Keratinocyte (primary cell): ENCODE measurements around the gene L3MBTL3. TPM values are rescaled to one million over a fixed set of nuclear protein-coding genes. Genes with fewer than 3 reads are reported as not detected.

Experiments used
- DNase-seq: peaks from one replicate; pipeline ENCODE4 v3.0.0-alpha.2; 2011; ENCODE audit warnings: low read depth, missing footprints, low spot score
- FAIRE-seq: peaks from 2 replicates; lab custom pipeline; 2011; peaks lifted over from hg19 to GRCh38; lab: Jason Lieb, UNC
- H2AFZ ChIP-seq: 2 replicates; pipeline ENCODE4 v1.6.0; 2012; ENCODE audit warnings: low read length, control low read depth, inconsistent platforms; ENCODE audit not compliant: control insufficient read depth
- H3K27ac ChIP-seq: 2 replicates; pipeline ENCODE4 v1.5.1; 2011; ENCODE audit warnings: low read length; ENCODE audit not compliant: control insufficient read depth, insufficient read depth
- H3K27me3 ChIP-seq: 3 replicates; pipeline ENCODE4 v1.6.0; 2011; ENCODE audit warnings: low read length; ENCODE audit not compliant: control insufficient read depth, insufficient read depth; ENCODE audit errors: extremely low read depth
- H3K36me3 ChIP-seq, 2 experiments: 2 replicates in 1 of 2; 3 replicates in 1 of 2; pipeline ENCODE4 v1.5.1; 2011; ENCODE audit warnings: low read length in 2 of 2, mild to moderate bottlenecking in 1 of 2; ENCODE audit not compliant: control insufficient read depth in 2 of 2, insufficient read depth in 2 of 2; ENCODE audit errors: extremely low read depth in 1 of 2
- H3K4me1 ChIP-seq: 3 replicates; pipeline ENCODE4 v1.5.1; 2011; ENCODE audit warnings: low read length; ENCODE audit not compliant: control insufficient read depth, insufficient read depth; ENCODE audit errors: extremely low read depth
- H3K4me2 ChIP-seq: 3 replicates; pipeline ENCODE4 v1.6.0; 2011; ENCODE audit warnings: low read depth, low read length; ENCODE audit not compliant: control insufficient read depth, insufficient read depth; ENCODE audit errors: extremely low read depth
- H3K4me3 ChIP-seq, 3 experiments: fragments of 200-600 bp in 1 of 3; sonication (generic) in 1 of 3; 2 replicates in 2 of 3; 3 replicates in 1 of 3; pipeline ENCODE4 v1.5.1; 2011 to 2016; ENCODE audit warnings: low read length in 3 of 3, mild to moderate bottlenecking in 3 of 3, control low read depth in 2 of 3, inconsistent platforms in 1 of 3, low read depth in 1 of 3, mixed read lengths in 1 of 3, mixed run types in 1 of 3, moderate library complexity in 1 of 3; ENCODE audit not compliant: control insufficient read depth in 2 of 3, insufficient read depth in 2 of 3; ENCODE audit errors: extremely low read depth in 1 of 3
- H3K79me2 ChIP-seq: 2 replicates; pipeline ENCODE4 v1.6.0; 2012; ENCODE audit warnings: low read length; ENCODE audit not compliant: control insufficient read depth, insufficient read depth
- H3K9ac ChIP-seq: 3 replicates; pipeline ENCODE4 v1.6.0; 2011; ENCODE audit warnings: low read length; ENCODE audit not compliant: control insufficient read depth, insufficient read depth; ENCODE audit errors: extremely low read depth
- H3K9me1 ChIP-seq: 3 replicates; pipeline ENCODE4 v1.6.0; 2011; ENCODE audit warnings: low read length; ENCODE audit not compliant: control insufficient read depth, insufficient read depth; ENCODE audit errors: extremely low read depth
- H3K9me3 ChIP-seq: 2 replicates; pipeline ENCODE4 v1.5.1; 2012; ENCODE audit warnings: low read depth, low read length; ENCODE audit not compliant: control insufficient read depth
- H4K20me1 ChIP-seq: 3 replicates; pipeline ENCODE4 v1.6.0; 2011; ENCODE audit warnings: low read length; ENCODE audit not compliant: control insufficient read depth, insufficient read depth; ENCODE audit errors: extremely low read depth
- EZH2 ChIP-seq: IDR thresholded peaks from one replicate; pipeline ENCODE4 v1.6.1; 2012; ENCODE audit warnings: inconsistent platforms, mild to moderate bottlenecking, low read length, moderate library complexity
- dilution Hi-C: fragments of 300-500 bp; cut with MboI; formaldehyde crosslinking; loops from one replicate; pipeline ENCODE4 v1.7.0; 2020; ENCODE audit warnings: low sequenced_read_pairs; ENCODE audit not compliant: extremely low pct_ligation_motif_present
- polyA plus RNA-seq, 5 experiments: library from polyadenylated mRNA; depleted of rRNA in 3 of 5; stranded (reverse) in 3 of 5; stranded (forward) in 1 of 5; unstranded in 1 of 5; fragments of >200 nt; gene quantifications; 1 replicate in 1 of 5; 2 replicates in 3 of 5; 3 replicates in 1 of 5; pipeline versions ENCODE4 v1.2.1 to v1.2.3, GENCODE V29; 2011 to 2012; ENCODE audit warnings: missing spikeins in 2 of 5, low read depth in 1 of 5, low replicate concordance in 1 of 5
- TF ChIP-seq, protein P1 (sequence below), 3 experiments: IDR thresholded peaks in 1 of 3; conservative IDR thresholded peaks in 1 of 3; optimal IDR thresholded peaks in 1 of 3; 2 replicates in 2 of 3; 3 replicates in 1 of 3; pipeline versions ENCODE3 to v1.5.1; 2011; ENCODE audit warnings: low read length in 3 of 3, mild to moderate bottlenecking in 3 of 3, moderate library complexity in 2 of 3, control low read depth in 1 of 3, inconsistent platforms in 1 of 3; ENCODE audit not compliant: insufficient read depth in 2 of 3; ENCODE audit errors: extremely low read depth in 1 of 3

The L3MBTL3 gene
- polyA plus RNA-seq, 1 donor (not counting 4 experiments of a cell fraction or from before 2014, with no cell fraction given): 16.6 TPM

DNA sequence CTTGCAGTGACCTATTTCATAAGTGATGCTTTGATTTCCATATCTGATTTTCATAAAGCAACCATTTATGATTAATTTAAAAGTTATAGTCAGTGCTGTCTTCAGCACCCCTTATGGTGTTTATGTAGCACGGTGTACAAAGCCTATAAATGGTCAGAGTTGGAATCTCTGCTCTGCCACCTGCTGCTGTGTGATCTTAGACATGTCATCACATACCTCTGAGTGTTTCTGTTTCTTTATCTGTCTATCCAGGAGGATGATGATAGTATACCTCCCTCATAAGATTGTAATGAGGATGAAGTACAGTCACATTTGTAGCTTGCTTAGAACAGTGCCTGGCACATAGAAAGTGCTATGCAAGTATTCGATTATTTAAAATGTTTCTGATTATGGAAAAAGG is 103.9 kb downstream of the L3MBTL3 start:
- no peak for FAIRE-seq
- dilution Hi-C loops: no loop called here
- no peaks in the 10 kb centered on the region for H3K9me1 ChIP-seq
- H2AFZ ChIP-seq: no peak overlapping the region
- H3K36me3 ChIP-seq: no peaks in the 10 kb centered on the region
- H3K4me2 ChIP-seq: no peak overlapping the region
- no peaks in the 10 kb centered on the region for H3K79me2 ChIP-seq
- no peaks in the 10 kb centered on the region for H3K4me1 ChIP-seq
- no peak for TF ChIP-seq EZH2
- TF ChIP-seq, protein P1, sequence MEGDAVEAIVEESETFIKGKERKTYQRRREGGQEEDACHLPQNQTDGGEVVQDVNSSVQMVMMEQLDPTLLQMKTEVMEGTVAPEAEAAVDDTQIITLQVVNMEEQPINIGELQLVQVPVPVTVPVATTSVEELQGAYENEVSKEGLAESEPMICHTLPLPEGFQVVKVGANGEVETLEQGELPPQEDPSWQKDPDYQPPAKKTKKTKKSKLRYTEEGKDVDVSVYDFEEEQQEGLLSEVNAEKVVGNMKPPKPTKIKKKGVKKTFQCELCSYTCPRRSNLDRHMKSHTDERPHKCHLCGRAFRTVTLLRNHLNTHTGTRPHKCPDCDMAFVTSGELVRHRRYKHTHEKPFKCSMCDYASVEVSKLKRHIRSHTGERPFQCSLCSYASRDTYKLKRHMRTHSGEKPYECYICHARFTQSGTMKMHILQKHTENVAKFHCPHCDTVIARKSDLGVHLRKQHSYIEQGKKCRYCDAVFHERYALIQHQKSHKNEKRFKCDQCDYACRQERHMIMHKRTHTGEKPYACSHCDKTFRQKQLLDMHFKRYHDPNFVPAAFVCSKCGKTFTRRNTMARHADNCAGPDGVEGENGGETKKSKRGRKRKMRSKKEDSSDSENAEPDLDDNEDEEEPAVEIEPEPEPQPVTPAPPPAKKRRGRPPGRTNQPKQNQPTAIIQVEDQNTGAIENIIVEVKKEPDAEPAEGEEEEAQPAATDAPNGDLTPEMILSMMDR (optimal IDR thresholded peaks at IDR 0.05 in 1 of 3, IDR thresholded peaks at IDR 0.05 in 1 of 3, conservative IDR thresholded peaks at IDR 0.05 in 1 of 3; ENCODE audit: extremely low read depth in 1 of 3, insufficient read depth in 2 of 3, low read length in 3 of 3): no peak
- no peak overlapping the region for H3K4me3 ChIP-seq
- H4K20me1 ChIP-seq: no peaks in the 10 kb centered on the region
- no peak overlapping the region for H3K9ac ChIP-seq
- no peak overlapping the region for H3K27ac ChIP-seq
- H3K27me3 ChIP-seq: no peaks in the 10 kb centered on the region
- H3K9me3 ChIP-seq: no peaks in the 10 kb centered on the region
- DNase-seq: no peak

DNA sequence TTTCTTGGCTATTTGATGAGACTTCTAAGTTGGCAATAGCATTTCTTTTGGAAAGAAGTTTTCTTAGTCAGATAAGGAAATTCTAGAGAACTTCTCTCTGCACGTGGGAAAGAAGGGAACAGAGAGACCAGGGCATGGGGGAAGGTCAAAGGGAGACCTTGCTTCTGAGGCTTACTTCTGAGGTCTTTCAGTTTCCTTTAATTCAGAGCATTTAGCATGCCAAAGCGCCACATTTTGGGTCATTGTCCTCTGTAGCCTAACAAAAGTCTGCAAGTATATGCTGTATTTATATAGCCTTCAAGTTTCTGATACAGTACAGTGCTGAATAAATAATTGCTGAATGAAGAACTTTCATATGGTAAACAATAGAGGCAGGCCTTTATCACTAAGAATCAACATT is 108.8 kb downstream of the L3MBTL3 start:
- H3K27me3 ChIP-seq: no peaks in the 10 kb centered on the region
- no peak overlapping the region for H2AFZ ChIP-seq
- H3K27ac ChIP-seq: no peak overlapping the region
- H3K9ac ChIP-seq: no peak overlapping the region
- no peak overlapping the region for H3K4me2 ChIP-seq
- H3K9me1 ChIP-seq: peaks cover 2% of the 10 kb centered on the region
- H3K36me3 ChIP-seq: no peaks in the 10 kb centered on the region
- H3K9me3 ChIP-seq: no peaks in the 10 kb centered on the region
- FAIRE-seq (no peak), DNase-seq (no peak)
- H3K79me2 ChIP-seq: no peaks in the 10 kb centered on the region
- peaks cover 17% of the 10 kb centered on the region for H3K4me1 ChIP-seq
- H3K4me3 ChIP-seq: no peak overlapping the region
- dilution Hi-C loops: no loop called here
- TF ChIP-seq, protein P1 (optimal IDR thresholded peaks at IDR 0.05 in 1 of 3, IDR thresholded peaks at IDR 0.05 in 1 of 3, conservative IDR thresholded peaks at IDR 0.05 in 1 of 3; ENCODE audit: extremely low read depth in 1 of 3, insufficient read depth in 2 of 3, low read length in 3 of 3): no peak
- TF ChIP-seq EZH2: no peak
- no peaks in the 10 kb centered on the region for H4K20me1 ChIP-seq
